IPS-11a (cell line): ENCODE results near the gene RAX2.

ENCODE experiments used
- H3K4me3 ChIP-seq: one replicate; pipeline ENCODE4 v1.5.1; 2013; ENCODE audit warnings: low read depth, low read length, control low read depth

RAX2 gene

GRCh38 chr19:3733549-3734309, 38.3 kb downstream of the RAX2 start:
- H3K4me3 ChIP-seq, result no peak overlapping the region

DNA sequence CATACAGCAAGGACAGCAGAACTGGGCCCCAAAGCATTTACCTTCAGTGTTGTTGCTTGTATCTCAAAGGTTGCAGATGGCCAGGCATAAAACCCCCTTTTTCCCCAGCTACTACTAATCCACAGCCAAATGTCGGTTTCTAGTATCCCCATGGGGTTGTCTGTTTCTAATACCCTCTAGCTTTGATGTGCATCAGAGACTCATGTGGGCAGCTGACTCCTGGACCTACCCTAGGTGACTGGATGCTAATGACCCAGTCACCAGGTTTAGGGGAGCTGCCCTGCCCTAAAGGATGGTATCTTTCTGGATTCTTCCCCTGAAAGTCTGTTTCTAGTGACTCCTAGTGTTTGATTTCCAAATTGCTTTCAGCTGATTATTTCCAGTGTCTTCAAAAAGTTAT, 39.9 kb downstream of the RAX2 start:
- H3K4me3 ChIP-seq, result no peak overlapping the region

- H3K4me3 ChIP-seq, result no peak overlapping the region
Observed at GRCh38 chr19:3730457-3730958, 41.5 kb downstream of the RAX2 start.

DNA sequence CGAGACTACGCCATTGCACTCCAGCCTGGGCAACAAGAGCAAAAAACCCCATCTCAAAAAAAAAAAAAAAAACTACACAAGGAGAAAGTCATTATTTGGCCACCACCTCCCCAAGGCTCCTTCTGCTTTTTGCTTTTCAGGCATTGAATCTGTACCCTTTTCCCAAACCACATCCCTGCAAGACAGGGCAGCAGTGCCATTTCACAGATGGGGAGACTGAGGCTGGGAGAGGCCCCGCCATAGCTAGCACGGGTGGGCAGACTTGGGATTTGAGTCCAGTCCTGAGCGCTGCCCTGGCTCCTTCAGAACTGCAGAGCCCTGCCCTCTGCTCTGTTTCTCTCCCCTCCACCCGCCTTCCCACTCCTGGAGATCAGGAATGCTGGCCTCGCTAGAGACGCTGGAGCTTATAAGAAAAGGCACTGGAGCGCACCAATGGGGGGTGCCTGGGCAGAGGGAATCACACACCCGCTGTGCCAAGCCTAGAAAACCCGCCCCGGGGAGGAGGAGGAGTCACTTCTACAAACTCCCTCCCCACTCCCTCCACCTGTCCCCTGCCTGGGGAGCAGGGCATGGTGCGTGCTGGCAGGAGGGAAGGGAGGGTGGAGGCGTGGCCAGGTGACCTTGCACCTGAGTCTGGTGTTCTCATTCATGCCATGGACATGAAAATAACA, 46.3 kb downstream of the RAX2 start:
- H3K4me3 ChIP-seq, result no peak overlapping the region

GRCh38 chr19:3725121-3725520, 46.9 kb downstream of the RAX2 start:
- H3K4me3 ChIP-seq, result no peak overlapping the region

DNA sequence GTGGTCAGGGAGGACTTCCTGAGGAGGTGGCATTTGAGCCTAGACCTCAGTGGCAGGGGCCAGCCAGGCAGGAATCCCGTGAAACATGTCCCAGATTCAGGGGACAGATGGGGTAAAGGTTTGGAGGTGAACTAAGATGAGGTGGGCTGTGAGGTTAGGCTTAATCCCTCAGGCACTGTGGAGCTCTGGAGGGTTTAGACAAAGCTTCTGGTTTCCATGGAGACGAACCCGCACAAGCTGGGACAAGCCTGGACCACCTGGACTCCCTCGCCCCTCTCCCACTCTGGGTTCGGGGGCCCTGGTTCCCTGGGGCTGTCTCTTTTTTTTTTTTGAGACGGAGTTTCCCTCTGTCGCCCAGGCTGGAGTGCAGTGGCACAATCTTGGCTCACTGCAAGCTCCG, 48.1 kb downstream of the RAX2 start:
- H3K4me3 ChIP-seq, result no peak overlapping the region

GRCh38 chr19:3723110-3723488, 48.9 kb downstream of the RAX2 start:
- H3K4me3 ChIP-seq, result peak overlapping the region; percentile 4

DNA sequence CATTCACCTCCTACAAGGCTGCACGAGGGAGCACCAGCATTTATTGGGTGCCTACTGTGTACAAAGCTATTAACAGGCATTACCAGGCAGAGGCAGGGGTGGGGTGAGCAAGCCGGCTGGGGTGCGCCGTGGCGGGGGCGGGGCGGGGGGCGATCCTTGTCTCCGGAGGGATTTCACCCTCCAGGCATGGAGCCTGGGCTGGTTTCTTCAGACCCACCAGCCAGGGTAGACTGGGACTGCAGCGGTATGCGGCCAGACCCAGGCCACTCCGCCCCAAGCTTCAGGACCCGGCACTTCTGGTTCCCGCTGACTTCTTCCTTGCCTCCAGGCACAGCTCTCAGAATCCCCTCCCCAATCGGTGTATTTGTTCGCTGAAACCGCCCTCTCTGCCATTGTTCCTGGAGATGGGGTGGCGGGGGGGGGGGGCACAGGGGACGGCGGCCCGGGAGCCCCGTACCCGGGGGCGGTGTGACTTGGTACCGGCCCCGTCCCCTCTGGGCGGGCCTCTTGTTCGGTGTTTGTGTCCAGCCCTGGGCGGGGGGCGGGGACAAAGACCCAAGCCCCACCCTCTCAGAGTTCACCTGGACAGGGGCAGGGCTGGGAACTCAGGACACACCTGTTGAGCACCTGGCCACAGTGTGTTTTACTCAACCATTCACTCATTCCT, 49.5 kb downstream of the RAX2 start:
- H3K4me3 ChIP-seq, result peak overlapping the region; percentile 59

DNA sequence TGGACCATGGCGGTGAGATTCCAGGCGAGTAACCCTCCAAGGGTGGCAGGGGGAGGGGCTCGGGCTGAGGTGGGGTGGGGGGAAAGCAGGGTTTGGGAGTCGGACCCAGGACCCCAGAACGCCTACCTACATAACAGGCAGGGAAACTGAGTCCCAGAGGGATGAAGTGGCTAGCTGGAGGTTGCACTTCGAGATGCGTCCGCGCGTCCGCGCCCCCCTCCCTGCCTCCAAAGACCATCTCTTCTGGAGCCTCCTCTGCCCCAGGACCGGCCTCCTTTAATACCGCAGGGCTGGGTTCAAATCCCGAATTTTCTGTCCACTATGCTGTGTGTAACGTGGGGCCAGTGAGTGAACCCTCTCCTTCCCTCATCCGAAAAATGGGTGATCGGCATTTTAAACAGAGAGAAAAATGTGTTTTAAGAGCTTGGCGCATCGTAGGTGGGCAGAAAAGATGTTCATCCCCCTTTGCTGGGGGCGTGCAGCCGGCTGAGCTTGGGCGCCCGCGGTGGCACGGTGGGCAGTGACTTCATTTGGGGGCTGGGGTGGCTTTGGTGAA, 50.1 kb downstream of the RAX2 start:
- peak overlapping the region; percentile 59 for H3K4me3 ChIP-seq

- peak overlapping the region; percentile 59 for H3K4me3 ChIP-seq
Observed at GRCh38 chr19:3721131-3721886, 50.7 kb downstream of the RAX2 start.

DNA sequence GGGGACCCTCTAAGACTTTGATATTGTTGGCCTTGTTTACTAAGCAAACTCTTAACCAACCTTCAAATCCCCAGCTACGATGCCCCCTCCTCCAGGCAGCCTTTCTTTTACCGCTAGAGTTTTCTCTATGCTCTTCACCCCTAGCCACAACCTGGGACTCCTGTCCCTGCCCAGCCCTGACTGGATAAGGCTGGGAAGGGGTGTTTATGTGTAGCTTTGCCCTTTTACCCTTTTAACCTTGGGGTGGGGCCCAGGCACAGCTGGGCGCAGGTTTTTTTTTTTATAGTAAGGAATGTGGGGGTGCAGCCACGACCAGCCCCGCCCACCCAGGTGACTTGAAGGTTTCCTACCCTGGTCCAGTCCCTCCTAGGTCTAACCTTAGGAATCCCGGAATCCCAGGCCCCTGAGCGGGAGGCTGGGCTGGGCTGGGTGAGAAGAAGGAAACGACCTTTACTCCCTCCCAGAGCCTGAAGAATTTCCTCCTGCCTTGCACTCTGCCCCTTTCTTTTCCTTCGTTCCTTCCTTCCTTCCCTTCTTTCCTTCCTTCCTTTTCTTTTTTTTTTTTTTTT, 51.6 kb downstream of the RAX2 start:
- H3K4me3 ChIP-seq, result no peak overlapping the region

DNA sequence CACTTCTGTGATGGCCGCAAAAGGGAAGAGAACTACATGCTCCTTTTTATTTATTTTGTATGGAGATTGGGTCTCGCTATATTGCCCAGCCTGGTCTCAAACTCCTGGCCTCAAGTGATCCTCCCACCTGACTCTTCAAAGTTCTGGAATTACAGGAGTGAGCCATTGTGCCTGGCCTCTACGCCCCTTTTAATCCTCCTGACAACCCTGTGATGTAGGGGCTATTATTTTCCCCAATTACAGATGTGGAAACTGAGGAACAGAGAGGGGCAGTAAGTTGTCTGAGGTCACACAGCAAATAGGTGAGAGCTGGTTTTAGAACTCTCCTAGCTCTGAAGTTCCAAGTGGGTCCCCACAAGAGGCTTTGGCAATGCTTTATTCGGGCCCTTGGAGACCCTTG, 52.2 kb downstream of the RAX2 start:
- H3K4me3 ChIP-seq, result no peak overlapping the region
